ENCODE measurements around the gene RTN4IP1.

DNA sequence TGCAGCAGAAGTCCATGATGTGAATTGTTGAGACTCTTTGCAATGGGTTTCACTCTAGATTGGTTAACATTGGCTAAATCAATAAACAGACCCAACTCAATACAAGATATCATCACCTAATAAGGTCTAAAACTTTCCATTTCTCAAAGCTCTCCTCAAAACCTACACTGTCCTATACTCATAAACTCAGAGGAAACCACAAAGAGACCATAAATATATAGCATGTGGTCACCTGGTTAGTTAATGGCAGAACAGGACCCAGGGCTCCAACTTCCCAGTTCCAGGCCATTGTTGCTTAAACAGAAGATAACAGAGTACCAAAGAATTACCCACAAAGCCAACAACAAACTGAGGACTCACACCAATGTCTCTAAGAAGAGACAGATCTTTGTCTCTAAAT lies 12.0 kb downstream of the RTN4IP1 start:
- TF ChIP-seq, protein P1, sequence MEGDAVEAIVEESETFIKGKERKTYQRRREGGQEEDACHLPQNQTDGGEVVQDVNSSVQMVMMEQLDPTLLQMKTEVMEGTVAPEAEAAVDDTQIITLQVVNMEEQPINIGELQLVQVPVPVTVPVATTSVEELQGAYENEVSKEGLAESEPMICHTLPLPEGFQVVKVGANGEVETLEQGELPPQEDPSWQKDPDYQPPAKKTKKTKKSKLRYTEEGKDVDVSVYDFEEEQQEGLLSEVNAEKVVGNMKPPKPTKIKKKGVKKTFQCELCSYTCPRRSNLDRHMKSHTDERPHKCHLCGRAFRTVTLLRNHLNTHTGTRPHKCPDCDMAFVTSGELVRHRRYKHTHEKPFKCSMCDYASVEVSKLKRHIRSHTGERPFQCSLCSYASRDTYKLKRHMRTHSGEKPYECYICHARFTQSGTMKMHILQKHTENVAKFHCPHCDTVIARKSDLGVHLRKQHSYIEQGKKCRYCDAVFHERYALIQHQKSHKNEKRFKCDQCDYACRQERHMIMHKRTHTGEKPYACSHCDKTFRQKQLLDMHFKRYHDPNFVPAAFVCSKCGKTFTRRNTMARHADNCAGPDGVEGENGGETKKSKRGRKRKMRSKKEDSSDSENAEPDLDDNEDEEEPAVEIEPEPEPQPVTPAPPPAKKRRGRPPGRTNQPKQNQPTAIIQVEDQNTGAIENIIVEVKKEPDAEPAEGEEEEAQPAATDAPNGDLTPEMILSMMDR (IDR thresholded peaks at IDR 0.05) = no peak
- TF ChIP-seq POLR2A (IDR thresholded peaks at IDR 0.05) = no peak

Measured in breast epithelium (tissue), 3 donors.